Mesodermal cell (in vitro differentiated cells): ENCODE measurements around the gene MCF2L2.

ENCODE experiments used
- H3K27ac ChIP-seq: 2 replicates; pipeline ENCODE4 v1.7.0; 2013; ENCODE audit warnings: mild to moderate bottlenecking, low read depth, low read length, moderate library complexity; ENCODE audit not compliant: severe bottlenecking
- H3K36me3 ChIP-seq: 2 replicates; pipeline ENCODE4 v1.7.1; 2013; ENCODE audit warnings: mild to moderate bottlenecking, low read length, moderate library complexity; ENCODE audit not compliant: control insufficient read depth, insufficient read depth
- H3K4me1 ChIP-seq: one replicate; pipeline ENCODE4 v1.7.1; 2013; ENCODE audit warnings: mild to moderate bottlenecking, low read length; ENCODE audit not compliant: insufficient read depth, control insufficient read depth, poor library complexity, severe bottlenecking
- H3K4me3 ChIP-seq: 2 replicates; pipeline ENCODE4 v1.7.0; 2013; ENCODE audit warnings: low read length, control low read depth, mild to moderate bottlenecking; ENCODE audit not compliant: insufficient read depth, poor library complexity, severe bottlenecking; ENCODE audit errors: extremely low read depth
- H3K9me3 ChIP-seq: 2 replicates; pipeline ENCODE4 v1.7.1; 2013; ENCODE audit warnings: mild to moderate bottlenecking, low read length, moderate library complexity; ENCODE audit not compliant: control insufficient read depth
- WGBS, 2 experiments: methylation state at CpG; one replicate each; pipeline ENCODE4 v1.1.5; 2013; ENCODE audit warnings: missing lambda C conversion rate in 2 of 2; ENCODE audit not compliant: insufficient coverage in 2 of 2; 5-methylcytosine and 5-hydroxymethylcytosine counted together

MCF2L2 gene

DNA sequence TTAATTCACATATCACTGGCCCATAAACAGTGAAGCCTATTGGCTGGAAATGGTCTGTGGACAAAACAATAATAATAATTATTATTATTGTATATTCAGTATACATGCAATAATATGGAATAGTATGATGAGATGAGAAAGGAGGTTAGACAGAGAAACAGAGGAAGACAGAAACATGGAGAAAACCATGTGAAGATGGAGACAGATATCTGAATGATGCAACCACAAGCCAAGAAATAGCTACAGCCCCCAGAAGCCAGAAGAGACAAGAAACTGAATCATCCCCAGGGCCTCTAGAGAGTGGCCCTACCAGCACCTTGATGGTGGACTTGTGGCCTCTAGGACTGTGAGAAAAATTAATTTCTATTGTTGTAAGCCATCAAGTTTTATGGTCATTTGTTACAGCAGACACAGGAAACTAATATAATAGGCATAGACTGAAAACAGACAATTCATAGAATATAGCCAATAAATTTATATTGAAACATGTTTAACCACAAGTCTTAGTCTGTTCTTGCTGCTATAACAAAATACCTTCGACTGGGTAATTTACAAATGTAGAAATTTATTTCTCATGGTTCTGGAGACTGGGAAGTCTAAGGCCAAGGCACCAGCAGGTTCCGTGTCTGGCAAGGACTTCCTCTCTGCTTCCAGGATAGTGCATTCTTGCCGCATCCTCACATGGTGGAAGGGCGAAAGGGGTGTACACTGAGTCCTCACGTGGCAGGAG is 31.6 kb downstream of the MCF2L2 start:
- Histone ChIP-seq H3K9me3 (no peaks in the 10 kb centered on the region), H3K4me3 (no peak overlapping the region), H3K36me3 (no peaks in the 10 kb centered on the region), H3K4me1 (peaks cover 15% of the 10 kb centered on the region), H3K27ac (no peak overlapping the region)
- 92 to 94% methylated on average over 2 to 4 of the region's 5 CpGs for WGBS, 2 experiments

DNA sequence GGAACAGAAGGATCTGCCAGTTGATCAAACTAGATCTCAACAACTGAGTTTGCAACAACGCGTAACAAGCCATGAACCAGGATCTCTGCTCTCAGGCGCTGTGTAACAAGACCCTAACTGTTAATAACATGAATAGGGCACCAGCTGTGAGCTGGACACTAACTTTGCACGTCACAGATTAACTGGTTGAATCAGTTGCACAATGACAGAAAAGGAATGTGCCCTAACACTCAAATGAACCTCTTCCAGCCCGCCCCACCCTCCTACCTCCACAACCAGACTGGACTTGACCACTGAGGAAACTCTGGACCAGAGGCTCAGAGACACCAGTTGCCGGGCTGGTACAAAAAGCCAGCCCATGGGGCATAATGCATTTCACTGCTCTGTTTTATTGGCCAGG is 34.3 kb downstream of the MCF2L2 start:
- Histone ChIP-seq H3K36me3 (no peaks in the 10 kb centered on the region), H3K9me3 (no peaks in the 10 kb centered on the region), H3K4me1 (peaks cover 15% of the 10 kb centered on the region), H3K4me3 (no peak overlapping the region), H3K27ac (peak overlapping the region; percentile 54)
- 83 to 96% methylated on average over 5 to 6 of the region's 6 CpGs for WGBS, 2 experiments

DNA sequence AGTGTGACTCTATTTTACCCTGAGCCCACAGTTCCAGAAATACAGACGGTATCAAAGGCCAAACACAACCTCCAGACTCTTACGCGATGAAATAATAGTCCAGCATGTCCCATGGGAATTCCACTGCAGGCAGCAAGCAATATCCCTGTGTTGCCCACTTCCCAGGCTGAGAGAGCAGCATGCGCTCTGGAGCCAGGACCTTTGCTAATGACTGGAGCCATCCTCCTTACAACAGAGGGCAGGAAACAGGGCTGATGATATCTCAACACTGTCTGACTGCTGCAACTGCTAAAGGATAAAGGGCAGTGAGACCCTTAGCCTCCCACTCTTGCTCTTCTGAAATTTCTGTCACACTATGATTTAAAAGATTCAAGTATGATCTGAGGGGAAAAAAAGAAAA is 34.8 kb downstream of the MCF2L2 start:
- peak overlapping the region; percentile 54 for H3K27ac ChIP-seq
- H3K4me3 ChIP-seq, result no peak overlapping the region
- H3K9me3 ChIP-seq, result no peaks in the 10 kb centered on the region
- peaks cover 15% of the 10 kb centered on the region for H3K4me1 ChIP-seq
- 96 to 100% methylated on average over 3 to 4 of the region's 4 CpGs for WGBS, 2 experiments
- no peaks in the 10 kb centered on the region for H3K36me3 ChIP-seq

DNA sequence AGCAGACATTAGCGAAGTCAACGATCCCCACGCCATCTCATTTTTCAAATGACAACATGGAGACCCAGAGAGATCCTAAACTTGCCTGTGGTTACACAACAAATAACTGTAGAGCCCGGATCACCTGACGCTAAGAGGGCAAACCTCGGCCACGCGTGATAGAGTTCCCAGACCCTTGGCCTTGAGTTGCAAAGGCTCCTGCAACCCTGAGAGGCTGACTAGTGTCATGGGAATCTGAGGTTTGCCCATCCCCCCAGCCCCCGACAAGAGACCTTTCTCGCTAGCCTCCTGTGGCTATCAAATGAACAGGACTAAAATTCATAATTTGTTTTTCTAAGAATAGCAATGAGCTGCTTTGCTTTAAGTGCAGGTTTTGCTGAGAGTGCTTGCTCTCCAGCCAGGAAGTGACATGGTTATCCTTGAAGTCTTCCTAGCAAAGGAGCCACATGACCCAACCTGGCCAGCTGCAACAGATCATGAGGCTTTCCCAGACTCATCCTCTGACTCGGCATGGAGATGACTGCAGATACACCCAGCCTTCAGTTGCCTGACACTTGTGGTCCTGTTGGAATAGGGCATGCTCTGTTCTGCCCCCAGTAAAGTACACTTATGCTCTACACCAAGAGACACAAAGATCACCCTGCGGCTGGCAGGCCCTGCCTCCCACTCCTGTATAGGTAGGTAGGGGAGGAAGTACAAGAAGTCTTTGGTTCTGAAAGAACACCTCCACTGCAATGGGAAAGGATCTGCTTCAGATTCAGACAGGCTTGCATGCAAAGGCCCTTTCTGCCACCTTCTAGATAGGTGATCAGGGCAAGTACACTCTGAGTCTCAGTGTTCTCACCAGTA is 36.0 kb downstream of the MCF2L2 start:
- Histone ChIP-seq H3K4me3 (no peak overlapping the region), H3K36me3 (no peaks in the 10 kb centered on the region), H3K27ac (no peak overlapping the region), H3K9me3 (no peaks in the 10 kb centered on the region), H3K4me1 (peaks cover 15% of the 10 kb centered on the region)
- WGBS, 2 experiments, result 88 to 92% methylated on average over 8 to 9 of the region's 12 CpGs

DNA sequence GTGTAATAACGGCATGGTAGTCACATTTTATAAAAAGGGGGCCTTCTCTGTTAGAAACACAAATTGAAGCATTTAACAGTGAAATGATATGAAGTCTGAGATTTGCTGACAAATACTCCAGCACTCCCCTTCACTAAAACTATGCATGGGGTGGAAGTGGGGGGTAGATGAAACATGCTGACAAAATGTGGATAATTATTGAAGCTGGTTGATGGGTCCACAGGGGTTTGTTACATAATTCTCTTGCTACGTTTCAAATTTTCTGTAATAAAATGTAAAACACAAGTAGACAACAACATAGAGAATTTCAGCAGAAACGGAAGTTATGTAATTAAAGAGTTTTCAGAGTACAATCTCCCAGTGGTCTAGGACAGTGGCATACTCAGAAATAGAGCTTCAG is 37.0 kb downstream of the MCF2L2 start:
- whole genome bisulfite sequencing, 2 experiments, result 100% methylated on average over 1 of the region's 3 CpGs; no CpG with 5 or more reads in 1 of the 2 experiments
- Histone ChIP-seq H3K4me1 (peaks cover 16% of the 10 kb centered on the region), H3K4me3 (no peak overlapping the region), H3K36me3 (no peaks in the 10 kb centered on the region), H3K9me3 (no peaks in the 10 kb centered on the region), H3K27ac (no peak overlapping the region)

DNA sequence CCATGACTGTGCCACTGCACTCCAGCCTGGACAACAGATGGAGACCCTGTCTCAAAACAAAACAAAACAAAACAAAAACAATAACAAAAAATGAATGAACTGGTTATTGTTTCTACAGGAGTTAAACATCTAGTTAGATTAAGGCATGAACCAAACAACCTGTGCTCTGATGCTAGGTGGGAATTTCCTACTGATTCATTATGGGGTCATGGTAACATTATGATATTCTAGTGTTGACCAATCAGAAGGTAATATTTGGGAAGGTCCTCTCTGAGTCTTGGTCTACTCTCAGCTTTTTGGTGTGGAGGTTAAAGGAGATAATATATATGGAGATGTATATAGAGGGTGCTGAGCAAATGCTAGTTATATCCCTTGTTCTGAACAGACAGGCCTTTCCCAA is 37.6 kb downstream of the MCF2L2 start:
- no peak overlapping the region for H3K4me3 ChIP-seq
- H3K36me3 ChIP-seq, result no peaks in the 10 kb centered on the region
- no peaks in the 10 kb centered on the region for H3K9me3 ChIP-seq
- H3K4me1 ChIP-seq, result peaks cover 20% of the 10 kb centered on the region
- H3K27ac ChIP-seq, result no peak overlapping the region

DNA sequence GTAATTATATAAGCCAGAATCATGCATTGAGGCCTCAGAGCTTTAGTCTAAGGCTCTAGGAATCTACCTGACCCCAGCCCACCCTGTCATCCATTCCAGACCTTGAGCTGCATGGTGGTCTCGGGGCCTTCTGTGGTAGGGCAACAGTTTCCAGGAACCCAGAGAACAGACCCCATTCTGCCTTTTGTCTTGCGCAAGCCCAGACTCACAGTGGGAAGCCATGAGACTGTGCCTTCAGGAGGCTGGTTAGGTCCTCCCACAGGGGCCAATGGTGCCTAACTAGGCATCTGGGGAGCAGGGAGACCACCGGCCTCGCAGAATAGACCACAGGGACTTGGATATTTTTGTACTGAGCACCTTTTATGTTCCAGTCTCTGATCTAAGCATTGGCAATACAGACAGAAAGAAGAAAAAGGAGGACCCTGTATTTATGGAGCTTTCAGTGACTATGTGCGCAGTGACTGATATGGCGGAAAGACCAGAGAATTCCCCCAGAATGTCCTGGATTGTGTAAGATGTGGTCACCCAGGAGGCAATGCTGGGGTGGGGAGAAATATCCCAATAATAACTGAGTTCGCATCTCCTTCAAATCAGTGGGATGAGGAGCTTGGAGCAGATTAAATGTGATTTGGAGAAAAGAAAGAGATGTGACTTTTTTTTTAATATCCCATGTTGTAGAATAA is 40.1 kb downstream of the MCF2L2 start:
- Histone ChIP-seq H3K4me3 (no peak overlapping the region), H3K9me3 (no peaks in the 10 kb centered on the region), H3K27ac (no peak overlapping the region), H3K4me1 (peaks cover 16% of the 10 kb centered on the region), H3K36me3 (no peaks in the 10 kb centered on the region)
- 89 to 94% methylated on average over 5 of the region's 7 CpGs for WGBS, 2 experiments

DNA sequence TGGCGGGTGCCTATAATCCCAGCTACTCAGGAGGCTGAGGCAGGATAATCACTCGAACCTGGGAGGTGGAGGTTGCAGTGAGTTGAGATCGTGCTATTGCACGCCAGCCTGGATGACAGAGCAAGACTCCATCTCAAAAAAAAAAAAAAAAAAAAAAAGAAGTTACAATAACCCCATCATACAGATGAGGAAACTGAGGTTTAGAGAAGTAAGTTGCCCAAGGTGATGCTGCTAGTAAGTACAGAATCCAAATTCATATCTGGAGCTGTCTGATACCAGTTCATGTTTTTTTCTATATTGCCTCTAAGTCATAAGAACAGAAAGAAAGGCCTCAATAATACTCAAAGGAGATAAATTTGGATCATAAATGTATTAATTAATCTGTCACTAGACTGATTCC is 40.6 kb downstream of the MCF2L2 start:
- WGBS, 2 experiments, result 0 to 42% methylated on average over 1 to 2 of the region's 4 CpGs
- H3K4me1 ChIP-seq, result peaks cover 15% of the 10 kb centered on the region
- no peak overlapping the region for H3K27ac ChIP-seq
- H3K9me3 ChIP-seq, result no peaks in the 10 kb centered on the region
- no peaks in the 10 kb centered on the region for H3K36me3 ChIP-seq
- no peak overlapping the region for H3K4me3 ChIP-seq

DNA sequence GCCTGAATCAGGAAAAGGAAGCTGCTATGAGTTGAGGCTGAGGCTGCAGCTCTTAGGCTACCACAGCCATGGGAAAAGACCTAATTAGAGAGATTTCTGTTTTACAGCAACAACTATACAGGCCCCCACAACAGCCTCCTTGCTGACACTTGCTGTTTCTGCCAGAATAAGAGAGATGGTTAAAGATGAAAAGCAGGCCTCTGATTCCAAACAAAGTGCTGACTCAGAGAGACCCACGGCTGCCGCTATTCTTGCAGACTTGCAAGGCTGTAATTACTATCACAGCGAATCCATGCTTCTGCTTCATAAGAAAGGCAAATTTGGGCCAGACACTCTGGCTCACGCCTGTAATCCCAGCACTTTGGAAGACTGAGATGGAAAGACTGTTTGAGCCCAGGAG is 41.8 kb downstream of the MCF2L2 start:
- Histone ChIP-seq H3K4me3 (no peak overlapping the region), H3K9me3 (no peaks in the 10 kb centered on the region), H3K4me1 (peaks cover 8% of the 10 kb centered on the region), H3K36me3 (no peaks in the 10 kb centered on the region), H3K27ac (peak overlapping the region; percentile 88)
- WGBS, 2 experiments, result 64 to 71% methylated on average over 3 to 4 of the region's 4 CpGs

DNA sequence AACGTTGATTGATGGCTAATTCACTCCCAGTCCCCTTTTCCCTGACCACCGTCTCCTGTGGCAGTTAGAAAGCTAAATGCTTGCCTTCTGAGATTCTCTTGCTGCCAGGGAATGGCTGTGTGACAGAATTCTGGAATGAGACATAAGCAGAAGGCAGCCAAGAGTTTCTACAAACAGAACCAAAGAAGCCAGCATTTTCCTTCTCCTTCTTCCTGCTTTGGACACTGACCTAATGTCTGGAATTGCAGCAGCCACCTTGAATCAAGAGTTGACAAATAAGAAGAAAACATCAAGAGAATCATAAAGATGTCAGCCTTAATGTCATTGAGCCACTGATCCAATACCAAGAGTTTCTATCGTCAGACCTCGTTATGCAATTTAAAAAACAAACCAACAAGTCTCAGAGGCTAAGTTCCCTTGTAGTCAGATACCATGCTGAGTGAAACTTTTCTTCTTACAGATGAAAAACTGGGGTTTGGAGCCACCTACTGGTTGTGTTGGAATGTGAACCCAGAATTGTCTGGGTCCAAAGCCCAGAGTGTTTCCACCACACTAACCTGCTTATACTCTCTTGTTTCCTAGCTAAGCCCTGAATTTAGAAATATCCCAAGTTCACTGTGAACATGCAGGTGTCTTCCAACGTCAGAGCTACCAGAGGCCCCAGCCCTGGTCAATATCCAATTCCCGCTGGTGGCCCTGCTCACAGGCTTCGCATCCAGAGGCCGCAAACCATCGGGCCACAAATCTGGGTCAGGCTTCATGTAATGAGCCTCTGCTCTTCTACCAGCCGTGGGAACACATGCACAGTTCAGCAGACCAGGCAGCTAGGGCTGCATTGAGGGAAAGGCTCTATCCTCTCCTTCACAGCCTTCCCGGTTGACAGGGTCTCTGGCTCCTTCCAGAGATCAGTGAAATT is 42.5 kb downstream of the MCF2L2 start:
- Histone ChIP-seq H3K4me3 (no peak overlapping the region), H3K4me1 (peaks cover 8% of the 10 kb centered on the region), H3K27ac (peak overlapping the region; percentile 88), H3K9me3 (no peaks in the 10 kb centered on the region), H3K36me3 (no peaks in the 10 kb centered on the region)
- WGBS, 2 experiments, result 59 to 79% methylated on average over 8 of the region's 11 CpGs
